Retina (tissue), 1 donor: Measurements from ENCODE around the gene LRP1B.

Experiments used
- DNase-seq: peaks from one replicate; pipeline ENCODE4 v3.0.0-alpha.2; 2016

Gene LRP1B

GRCh38 chr2:140869107-140869506 is 1261.7 kb downstream of the LRP1B start:
- DNase-seq, result no peak

GRCh38 chr2:140865837-140866236 is 1265.0 kb downstream of the LRP1B start:
- DNase-seq, result no peak

- DNase-seq, result peak; percentile 8
Observed at GRCh38 chr2:140863713-140864112, 1267.1 kb downstream of the LRP1B start.

- DNase-seq, result no peak
Observed at GRCh38 chr2:140862181-140862580, 1268.6 kb downstream of the LRP1B start.

- peak; percentile 6 for DNase-seq
Observed at GRCh38 chr2:140861666-140862065, 1269.2 kb downstream of the LRP1B start.

GRCh38 chr2:140855471-140855870 is 1275.3 kb downstream of the LRP1B start:
- DNase-seq, result no peak

GRCh38 chr2:140851258-140851981 is 1279.4 kb downstream of the LRP1B start:
- no peak for DNase-seq

- DNase-seq, result no peak
Observed at GRCh38 chr2:140843186-140843585, 1287.6 kb downstream of the LRP1B start.

- no peak for DNase-seq
Observed at GRCh38 chr2:140842110-140842509, 1288.7 kb downstream of the LRP1B start.

GRCh38 chr2:140841141-140841540 is 1289.7 kb downstream of the LRP1B start:
- DNase-seq, result no peak

- no peak for DNase-seq
Observed at GRCh38 chr2:140836826-140837225, 1294.0 kb downstream of the LRP1B start.

- DNase-seq, result no peak
Observed at GRCh38 chr2:140835079-140835478, 1295.7 kb downstream of the LRP1B start.

- no peak for DNase-seq
Observed at GRCh38 chr2:140814141-140814540, 1316.7 kb downstream of the LRP1B start.

GRCh38 chr2:140808820-140809219 is 1322.0 kb downstream of the LRP1B start:
- DNase-seq, result no peak

- DNase-seq, result no peak
Observed at GRCh38 chr2:140808211-140808610, 1322.6 kb downstream of the LRP1B start.

GRCh38 chr2:140804700-140805260 is 1326.0 kb downstream of the LRP1B start:
- DNase-seq, result peak; percentile 8

- no peak for DNase-seq
Observed at GRCh38 chr2:140801311-140801710, 1329.5 kb downstream of the LRP1B start.

- no peak for DNase-seq
Observed at GRCh38 chr2:140797718-140798117, 1333.1 kb downstream of the LRP1B start.

- no peak for DNase-seq
Observed at GRCh38 chr2:140791802-140792201, 1339.0 kb downstream of the LRP1B start.

- no peak for DNase-seq
Observed at GRCh38 chr2:140786585-140786984, 1344.2 kb downstream of the LRP1B start.

- DNase-seq, result no peak
Observed at GRCh38 chr2:140775411-140775810, 1355.4 kb downstream of the LRP1B start.

- no peak for DNase-seq
Observed at GRCh38 chr2:140770645-140771044, 1360.2 kb downstream of the LRP1B start.

- DNase-seq, result no peak
Observed at GRCh38 chr2:140761807-140762206, 1369.0 kb downstream of the LRP1B start.

GRCh38 chr2:140759426-140760156 is 1371.2 kb downstream of the LRP1B start:
- DNase-seq, result no peak
